ENCODE data around the gene HEPN1.

DNA sequence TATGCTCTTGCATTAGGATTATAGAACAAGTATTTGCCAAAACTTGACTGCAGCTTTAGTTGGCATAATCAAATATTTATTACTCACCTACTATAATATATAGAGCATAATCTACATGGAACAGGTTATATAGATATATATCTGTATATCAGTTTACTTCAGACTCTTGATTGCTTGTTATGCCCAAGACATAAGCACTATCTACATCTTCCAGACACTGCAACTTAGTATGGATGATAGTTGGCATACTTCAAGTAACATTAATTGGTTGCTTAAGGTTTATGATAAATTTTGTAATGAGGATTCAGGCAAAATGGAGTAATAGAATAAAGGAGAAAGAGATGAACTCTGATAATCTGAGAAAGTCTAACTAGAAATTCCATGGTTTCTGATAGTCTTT is 36.0 kb downstream of the HEPN1 start:
- TF ChIP-seq, protein P1, sequence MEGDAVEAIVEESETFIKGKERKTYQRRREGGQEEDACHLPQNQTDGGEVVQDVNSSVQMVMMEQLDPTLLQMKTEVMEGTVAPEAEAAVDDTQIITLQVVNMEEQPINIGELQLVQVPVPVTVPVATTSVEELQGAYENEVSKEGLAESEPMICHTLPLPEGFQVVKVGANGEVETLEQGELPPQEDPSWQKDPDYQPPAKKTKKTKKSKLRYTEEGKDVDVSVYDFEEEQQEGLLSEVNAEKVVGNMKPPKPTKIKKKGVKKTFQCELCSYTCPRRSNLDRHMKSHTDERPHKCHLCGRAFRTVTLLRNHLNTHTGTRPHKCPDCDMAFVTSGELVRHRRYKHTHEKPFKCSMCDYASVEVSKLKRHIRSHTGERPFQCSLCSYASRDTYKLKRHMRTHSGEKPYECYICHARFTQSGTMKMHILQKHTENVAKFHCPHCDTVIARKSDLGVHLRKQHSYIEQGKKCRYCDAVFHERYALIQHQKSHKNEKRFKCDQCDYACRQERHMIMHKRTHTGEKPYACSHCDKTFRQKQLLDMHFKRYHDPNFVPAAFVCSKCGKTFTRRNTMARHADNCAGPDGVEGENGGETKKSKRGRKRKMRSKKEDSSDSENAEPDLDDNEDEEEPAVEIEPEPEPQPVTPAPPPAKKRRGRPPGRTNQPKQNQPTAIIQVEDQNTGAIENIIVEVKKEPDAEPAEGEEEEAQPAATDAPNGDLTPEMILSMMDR (conservative IDR thresholded peaks at IDR 0.05), result no peak
- no peak for TF ChIP-seq EZH2 (IDR thresholded peaks at IDR 0.05; ENCODE audit: low read depth)
